VCaP (cell line): ENCODE data around the gene PCDH9.

Experiments used
- H3K27ac ChIP-seq: fragments of 450-650 bp; 2 replicates; pipeline ENCODE4 v1.5.1; 2017
- CTCF ChIP-seq: fragments of 450-650 bp; conservative IDR thresholded peaks from 2 replicates; pipeline ENCODE4 v1.5.1; 2017; ENCODE audit warnings: mild to moderate bottlenecking, moderate library complexity

Gene PCDH9

DNA sequence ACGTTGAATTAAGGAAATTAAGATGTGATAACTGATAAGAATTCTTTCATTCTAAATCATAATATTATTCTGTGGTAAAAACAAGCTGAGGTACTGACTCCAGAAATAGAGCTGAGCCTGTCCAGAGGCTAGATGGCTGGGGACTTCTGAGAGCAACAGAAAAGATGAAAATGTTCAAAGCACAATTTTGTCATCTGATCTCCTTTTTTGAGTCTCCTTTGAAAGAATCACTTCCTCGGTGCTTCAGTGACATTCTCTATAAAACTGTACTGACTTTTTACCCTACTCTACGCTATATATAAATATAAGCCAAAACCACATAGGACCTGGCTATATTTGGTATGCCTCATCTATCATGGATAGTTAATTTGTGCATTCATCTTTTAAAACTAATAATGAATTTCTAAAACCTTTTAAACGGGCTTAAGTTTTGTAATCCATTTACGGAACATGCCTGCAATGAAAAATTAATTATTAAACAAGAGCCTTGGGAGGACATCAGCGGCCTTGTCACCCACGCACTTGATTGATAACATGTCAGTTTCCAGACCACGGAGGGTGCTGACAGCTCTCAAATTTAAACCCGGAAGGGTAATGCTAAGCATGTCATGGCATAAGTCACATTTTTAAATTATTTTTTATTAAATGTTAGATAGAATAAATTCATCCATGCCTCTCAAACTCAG, 235.5 kb downstream of the PCDH9 start:
- no peak for TF ChIP-seq CTCF
- H3K27ac ChIP-seq, result no peak overlapping the region

DNA sequence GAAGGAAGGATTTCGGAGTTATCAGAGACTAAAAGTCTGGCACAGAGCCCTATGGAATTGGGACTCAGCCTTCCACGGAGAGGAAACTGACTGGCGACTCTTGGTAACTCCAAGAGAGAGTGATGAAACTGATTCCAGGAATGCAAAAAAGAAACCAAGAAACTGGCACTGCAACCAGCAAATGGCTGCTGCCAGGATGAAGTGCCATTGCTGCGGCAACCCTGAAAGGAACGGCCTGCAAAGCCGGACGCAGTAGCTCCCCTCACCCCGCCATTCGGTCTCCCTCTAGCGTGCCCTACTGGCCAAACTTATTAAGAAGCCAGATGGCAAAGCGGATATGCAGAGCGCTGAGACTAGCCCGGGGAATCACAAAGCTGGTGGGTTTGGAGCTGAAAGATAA, 236.0 kb downstream of the PCDH9 start:
- no peak for TF ChIP-seq CTCF
- no peak overlapping the region for H3K27ac ChIP-seq

DNA sequence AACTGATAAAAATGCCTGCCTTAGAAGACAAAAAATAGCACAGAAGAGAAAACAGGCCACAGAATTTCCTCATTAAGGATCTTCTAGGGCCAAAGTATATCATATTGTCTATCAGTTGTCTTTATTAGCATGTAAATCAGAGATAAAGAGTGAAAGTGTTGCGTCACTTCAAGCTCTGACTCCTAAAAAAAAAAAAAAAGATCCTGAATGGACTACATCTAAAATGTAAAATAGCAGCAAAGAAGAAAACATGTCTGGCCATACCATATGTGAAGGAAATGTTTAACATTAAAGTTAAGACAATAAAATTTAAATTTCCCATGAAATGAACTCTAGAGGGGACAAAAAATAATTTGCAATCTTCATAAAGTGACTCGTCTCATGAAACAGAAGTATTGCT, 237.4 kb downstream of the PCDH9 start:
- TF ChIP-seq CTCF, result no peak

GRCh38 chr13:66992183-66992582, 238.0 kb downstream of the PCDH9 start:
- no peak overlapping the region for H3K27ac ChIP-seq

More for the DNA sequence above, 237.4 kb downstream of the PCDH9 start:
- no peak overlapping the region for H3K27ac ChIP-seq

GRCh38 chr13:66984241-66984640, 245.9 kb downstream of the PCDH9 start:
- no peak for TF ChIP-seq CTCF
- no peak overlapping the region for H3K27ac ChIP-seq

More at GRCh38 chr13:66992183-66992582, 238.0 kb downstream of the PCDH9 start:
- no peak for TF ChIP-seq CTCF

DNA sequence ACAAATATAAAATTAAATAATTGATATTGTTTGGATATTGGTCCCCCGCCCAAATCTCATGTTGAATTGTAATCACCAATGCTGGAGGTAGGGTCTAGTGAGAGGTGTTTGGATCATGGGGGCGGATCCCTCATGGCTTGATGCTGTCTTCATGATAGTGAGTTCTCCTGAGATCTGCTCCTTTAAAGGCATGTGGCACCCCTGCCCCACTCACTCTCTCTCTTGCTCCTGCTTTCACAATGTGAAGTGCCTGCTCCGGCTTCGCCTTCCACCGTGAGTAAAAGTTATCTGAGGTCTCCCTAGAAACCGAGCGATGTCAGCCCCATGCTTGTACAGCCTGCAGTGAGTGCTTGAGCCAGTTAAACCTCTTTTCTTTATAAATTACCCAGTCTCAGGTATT, 248.2 kb downstream of the PCDH9 start:
- TF ChIP-seq CTCF, result no peak
- no peak overlapping the region for H3K27ac ChIP-seq

GRCh38 chr13:66977161-66977560, 253.0 kb downstream of the PCDH9 start:
- no peak overlapping the region for H3K27ac ChIP-seq
- TF ChIP-seq CTCF, result no peak
